Measurements from ENCODE around the gene AGAP1.

The AGAP1 gene

DNA sequence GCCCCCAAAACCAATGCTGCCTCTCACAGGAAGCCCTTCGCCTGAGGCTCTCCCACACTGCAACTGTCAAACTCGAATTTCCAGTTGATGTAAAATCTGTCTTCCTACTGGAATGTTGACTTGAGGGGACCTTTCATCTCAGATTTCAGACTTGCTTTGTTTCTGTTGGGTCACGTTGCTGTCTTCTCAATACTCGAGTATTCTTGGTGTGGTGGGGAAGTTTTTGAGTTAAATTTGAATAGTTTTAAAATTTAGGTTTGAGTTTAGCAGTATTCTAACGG is 50.8 kb downstream of the AGAP1 start:
- TF ChIP-seq, protein P1, sequence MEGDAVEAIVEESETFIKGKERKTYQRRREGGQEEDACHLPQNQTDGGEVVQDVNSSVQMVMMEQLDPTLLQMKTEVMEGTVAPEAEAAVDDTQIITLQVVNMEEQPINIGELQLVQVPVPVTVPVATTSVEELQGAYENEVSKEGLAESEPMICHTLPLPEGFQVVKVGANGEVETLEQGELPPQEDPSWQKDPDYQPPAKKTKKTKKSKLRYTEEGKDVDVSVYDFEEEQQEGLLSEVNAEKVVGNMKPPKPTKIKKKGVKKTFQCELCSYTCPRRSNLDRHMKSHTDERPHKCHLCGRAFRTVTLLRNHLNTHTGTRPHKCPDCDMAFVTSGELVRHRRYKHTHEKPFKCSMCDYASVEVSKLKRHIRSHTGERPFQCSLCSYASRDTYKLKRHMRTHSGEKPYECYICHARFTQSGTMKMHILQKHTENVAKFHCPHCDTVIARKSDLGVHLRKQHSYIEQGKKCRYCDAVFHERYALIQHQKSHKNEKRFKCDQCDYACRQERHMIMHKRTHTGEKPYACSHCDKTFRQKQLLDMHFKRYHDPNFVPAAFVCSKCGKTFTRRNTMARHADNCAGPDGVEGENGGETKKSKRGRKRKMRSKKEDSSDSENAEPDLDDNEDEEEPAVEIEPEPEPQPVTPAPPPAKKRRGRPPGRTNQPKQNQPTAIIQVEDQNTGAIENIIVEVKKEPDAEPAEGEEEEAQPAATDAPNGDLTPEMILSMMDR (IDR thresholded peaks at IDR 0.05; ENCODE audit: low read depth, low read length, poor library complexity, severe bottlenecking): no peak
- TF ChIP-seq EZH2phosphoT487 (IDR thresholded peaks at IDR 0.05; ENCODE audit: borderline replicate concordance, low read length): no peak
- H4K20me1 ChIP-seq (ENCODE audit: control insufficient read depth, insufficient read depth, low read depth, low read length): no peaks in the 10 kb centered on the region
- H3F3A ChIP-seq (ENCODE audit: control insufficient read depth, insufficient read depth): no peaks in the 10 kb centered on the region
- no peak overlapping the region for H3K4me2 ChIP-seq (ENCODE audit: low read length)
- H3K36me3 ChIP-seq (ENCODE audit: control insufficient read depth, low read length): no peaks in the 10 kb centered on the region
- H3K4me1 ChIP-seq (ENCODE audit: control insufficient read depth, low read length): no peaks in the 10 kb centered on the region
- no peaks in the 10 kb centered on the region for H3K79me2 ChIP-seq (ENCODE audit: control insufficient read depth, low read length)
- no peaks in the 10 kb centered on the region for H3K27me3 ChIP-seq (ENCODE audit: control insufficient read depth, low read length)
- no peak overlapping the region for H3K4me3 ChIP-seq (ENCODE audit: low read length)
- H3K9me2 ChIP-seq (replicated peaks; ENCODE audit: control insufficient read depth, low read length): no peaks in the 10 kb centered on the region
- H3K9me3 ChIP-seq (ENCODE audit: control insufficient read depth, insufficient read depth, low read length): no peaks in the 10 kb centered on the region
- H3K27ac ChIP-seq (ENCODE audit: low read depth, low read length): no peak overlapping the region

DNA sequence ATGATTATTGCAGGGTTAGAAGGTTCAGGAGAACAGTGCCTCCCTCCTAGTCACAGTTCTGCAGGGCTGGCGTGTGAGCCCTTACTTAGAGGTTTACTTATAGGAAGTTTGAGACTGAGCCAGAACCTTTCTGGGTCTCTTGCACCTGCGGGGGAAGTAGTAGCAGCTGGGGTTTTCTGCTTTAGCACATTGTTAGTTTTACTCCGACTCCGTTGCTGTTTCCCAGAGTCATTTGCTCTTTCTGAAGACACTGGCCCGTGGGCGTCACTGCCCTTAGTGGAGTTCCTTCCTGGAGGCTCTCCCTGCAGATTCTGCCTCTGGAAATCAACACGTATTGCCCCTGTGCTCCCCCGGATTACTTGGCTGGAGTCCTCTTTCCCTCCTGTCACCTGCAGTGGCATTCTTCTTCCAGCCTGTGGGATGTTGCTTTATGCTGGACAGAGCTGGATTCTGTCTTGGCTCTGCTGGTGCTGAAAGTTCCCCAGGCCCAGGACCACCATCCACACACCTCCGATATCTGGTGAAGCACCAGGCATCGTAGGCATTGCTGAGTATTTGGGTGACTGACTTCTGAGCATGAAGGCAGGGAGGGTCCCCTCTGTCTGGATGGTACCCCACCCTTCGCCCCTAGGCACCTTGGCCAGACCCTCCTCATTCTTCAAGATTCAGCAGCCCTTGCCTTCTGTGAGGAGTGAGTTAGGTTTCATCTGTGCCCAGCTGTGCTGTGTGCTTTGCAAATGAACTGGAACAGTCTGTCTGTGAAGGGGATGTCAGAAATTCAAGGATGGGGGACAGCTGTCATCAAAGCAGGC is 51.7 kb downstream of the AGAP1 start:
- Histone ChIP-seq H3K4me2 (ENCODE audit: low read length) (no peak overlapping the region), H4K20me1 (ENCODE audit: control insufficient read depth, insufficient read depth, low read depth, low read length) (no peaks in the 10 kb centered on the region), H3K9me3 (ENCODE audit: control insufficient read depth, insufficient read depth, low read length) (no peaks in the 10 kb centered on the region), H3K27ac (ENCODE audit: low read depth, low read length) (no peak overlapping the region), H3K4me1 (ENCODE audit: control insufficient read depth, low read length) (no peaks in the 10 kb centered on the region), H3F3A (ENCODE audit: control insufficient read depth, insufficient read depth) (no peaks in the 10 kb centered on the region), H3K9me2 (replicated peaks; ENCODE audit: control insufficient read depth, low read length) (no peaks in the 10 kb centered on the region), H3K4me3 (ENCODE audit: low read length) (no peak overlapping the region), H3K36me3 (ENCODE audit: control insufficient read depth, low read length) (no peaks in the 10 kb centered on the region), H3K79me2 (ENCODE audit: control insufficient read depth, low read length) (no peaks in the 10 kb centered on the region), H3K27me3 (ENCODE audit: control insufficient read depth, low read length) (no peaks in the 10 kb centered on the region)
- no peak for TF ChIP-seq EZH2phosphoT487 (IDR thresholded peaks at IDR 0.05; ENCODE audit: borderline replicate concordance, low read length)
- TF ChIP-seq, protein P1 (IDR thresholded peaks at IDR 0.05; ENCODE audit: low read depth, low read length, poor library complexity, severe bottlenecking): no peak

DNA sequence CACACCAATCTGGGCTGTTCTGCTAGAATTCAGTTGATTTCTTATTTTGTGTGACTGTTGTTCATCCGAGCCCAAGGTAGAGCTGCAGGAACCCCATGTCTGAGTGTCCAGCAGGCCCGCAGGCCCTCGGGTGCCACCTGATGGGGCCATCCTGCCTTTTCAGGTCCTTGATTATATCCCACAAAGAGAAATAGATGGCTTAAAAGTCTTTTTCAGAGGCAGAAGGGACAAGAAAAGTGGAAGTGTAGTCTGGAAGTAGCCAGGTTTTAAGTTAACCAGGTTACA is 52.2 kb downstream of the AGAP1 start:
- H3K4me1 ChIP-seq (ENCODE audit: control insufficient read depth, low read length): no peaks in the 10 kb centered on the region
- H3K9me3 ChIP-seq (ENCODE audit: control insufficient read depth, insufficient read depth, low read length): no peaks in the 10 kb centered on the region
- H3K36me3 ChIP-seq (ENCODE audit: control insufficient read depth, low read length): no peaks in the 10 kb centered on the region
- no peaks in the 10 kb centered on the region for H4K20me1 ChIP-seq (ENCODE audit: control insufficient read depth, insufficient read depth, low read depth, low read length)
- H3K4me2 ChIP-seq (ENCODE audit: low read length): no peak overlapping the region
- H3K4me3 ChIP-seq (ENCODE audit: low read length): no peak overlapping the region
- no peak overlapping the region for H3K27ac ChIP-seq (ENCODE audit: low read depth, low read length)
- no peaks in the 10 kb centered on the region for H3K9me2 ChIP-seq (replicated peaks; ENCODE audit: control insufficient read depth, low read length)
- H3K27me3 ChIP-seq (ENCODE audit: control insufficient read depth, low read length): no peaks in the 10 kb centered on the region
- H3F3A ChIP-seq (ENCODE audit: control insufficient read depth, insufficient read depth): no peaks in the 10 kb centered on the region
- no peaks in the 10 kb centered on the region for H3K79me2 ChIP-seq (ENCODE audit: control insufficient read depth, low read length)
- TF ChIP-seq, protein P1 (IDR thresholded peaks at IDR 0.05; ENCODE audit: low read depth, low read length, poor library complexity, severe bottlenecking): no peak
- TF ChIP-seq EZH2phosphoT487 (IDR thresholded peaks at IDR 0.05; ENCODE audit: borderline replicate concordance, low read length): no peak

All from DOHH2 (cell line).